K562 (cell line): ENCODE measurements around the gene ITSN1. TPM values are rescaled to one million over a fixed set of nuclear protein-coding genes. Genes with fewer than 3 reads are reported as not detected.
A peak's percentile ranks its signal among the peaks of the same experiment; 100 is the strongest.

ENCODE experiments used
- ATAC-seq: fragments of 200-7000 bp; cut with Tn5 transposase; 3 replicates; pipeline ENCODE4 v1.9.1; 2020; ENCODE audit warnings: moderate library complexity
- BruUV-seq: library from RNA; stranded (reverse); fragments of 400-500 nt; replicated peaks from 2 replicates; lab custom pipeline; 2021; lab: Mats Ljungman, UMichigan
- CTCF ChIA-PET: fragments of 300-600 bp; formaldehyde crosslinking; extraction: SDS; loops from one replicate; lab custom pipeline; 2021; ENCODE audit warnings: low intra/inter-chr PET ratio; lab: Yijun Ruan, JAX
- POLR2A ChIA-PET: fragments of 300-600, 350-650 bp; sonication (Branson Sonifier 250); formaldehyde crosslinking; extraction: SDS; loops from one replicate; lab custom pipeline; 2021; ENCODE audit warnings: antibody characterized with exemption, inconsistent platforms; lab: Yijun Ruan, JAX
- DNase-seq, 4 experiments: peaks; one replicate each; pipeline versions ENCODE4 v3.0.0 to v3.0.0-alpha.2; 2011 to 2018; ENCODE audit warnings: low spot score in 3 of 4, mixed read lengths in 3 of 4; ENCODE audit errors: extremely low read depth in 1 of 4
- FAIRE-seq: peaks from 2 replicates; lab custom pipeline; 2011; peaks lifted over from hg19 to GRCh38; lab: Jason Lieb, UNC
- H2AFZ ChIP-seq: 2 replicates; pipeline ENCODE4 v1.6.0; 2011; ENCODE audit warnings: low read depth, low read length, control low read depth, inconsistent platforms
- H3K27ac ChIP-seq: fragments of 200-600 bp; 3 replicates; pipeline ENCODE4 v1.8.0; 2011; ENCODE audit warnings: low read depth, mild to moderate bottlenecking, control low read depth, inconsistent platforms, low read length, moderate library complexity, mixed read lengths; ENCODE audit errors: extremely low read depth
- H3K27me3 ChIP-seq, 2 experiments: fragments of 300-600 bp in 1 of 2; 2 replicates in 1 of 2; 3 replicates in 1 of 2; pipeline versions ENCODE4 v1.6.0 to v1.8.0; 2011; ENCODE audit warnings: inconsistent platforms in 2 of 2, low read length in 2 of 2, mild to moderate bottlenecking in 1 of 2, mixed read lengths in 1 of 2, moderate library complexity in 1 of 2; ENCODE audit not compliant: control insufficient read depth in 2 of 2, insufficient read depth in 2 of 2
- H3K36me3 ChIP-seq: fragments of 300-600 bp; 3 replicates; pipeline ENCODE4 v1.8.0; 2011; ENCODE audit warnings: mild to moderate bottlenecking, low read length, inconsistent platforms; ENCODE audit not compliant: control insufficient read depth, insufficient read depth
- H3K4me1 ChIP-seq, 2 experiments: fragments of 200-600 bp in 1 of 2; replicated peaks in 1 of 2; 2 replicates in 1 of 2; 3 replicates in 1 of 2; pipeline versions ENCODE4 v1.5.1 to v1.8.0; 2011; ENCODE audit warnings: inconsistent platforms in 2 of 2, low read length in 2 of 2, mild to moderate bottlenecking in 1 of 2, mixed read lengths in 1 of 2, moderate library complexity in 1 of 2; ENCODE audit not compliant: control insufficient read depth in 2 of 2, insufficient read depth in 2 of 2
- H3K4me2 ChIP-seq: 2 replicates; pipeline ENCODE4 v1.6.1; 2011; ENCODE audit warnings: low read length, control low read depth, inconsistent platforms, mixed read lengths; ENCODE audit not compliant: insufficient read depth
- H3K4me3 ChIP-seq: fragments of 200-600 bp; sonication (generic), shearing (Covaris generic); 2 replicates; pipeline ENCODE4 v1.5.1; 2016; ENCODE audit warnings: control low read depth, inconsistent platforms
- H3K79me2 ChIP-seq: fragments of 200-600 bp; 3 replicates; pipeline ENCODE4 v1.8.0; 2011; ENCODE audit warnings: low read length, inconsistent platforms; ENCODE audit not compliant: control insufficient read depth, insufficient read depth
- H3K9ac ChIP-seq, 2 experiments: 2 replicates each; pipeline versions ENCODE4 v1.6.0 to v1.6.1; 2011; ENCODE audit warnings: low read depth in 2 of 2, low read length in 2 of 2, control low read depth in 1 of 2, inconsistent platforms in 1 of 2, mild to moderate bottlenecking in 1 of 2, mixed read lengths in 1 of 2; ENCODE audit not compliant: insufficient read depth in 1 of 2
- H3K9me1 ChIP-seq: one replicate; pipeline ENCODE4 v1.6.0; 2011; ENCODE audit warnings: inconsistent platforms, mild to moderate bottlenecking, low read length, moderate library complexity; ENCODE audit not compliant: control insufficient read depth, insufficient read depth
- H3K9me3 ChIP-seq: replicated peaks from 2 replicates; pipeline ENCODE4 v1.5.1; 2011; ENCODE audit warnings: low read depth, low read length, inconsistent platforms; ENCODE audit not compliant: control insufficient read depth, insufficient read depth
- H4K20me1 ChIP-seq: replicated peaks from 2 replicates; pipeline ENCODE4 v1.6.1; 2011; ENCODE audit warnings: low read length, inconsistent platforms, mixed read lengths; ENCODE audit not compliant: control insufficient read depth, insufficient read depth
- C11orf30 ChIP-seq: fragments of 450-650 bp; IDR thresholded peaks from 2 replicates; pipeline ENCODE4 v1.6.1; 2016; ENCODE audit warnings: low read depth, mild to moderate bottlenecking
- ETS1 ChIP-seq: conservative IDR thresholded peaks from 2 replicates; pipeline ENCODE4 v1.6.1; 2011; ENCODE audit warnings: low read depth, mild to moderate bottlenecking, low read length; ENCODE audit not compliant: control insufficient read depth
- MAFG ChIP-seq: fragments of 450-650 bp; conservative IDR thresholded peaks from 2 replicates; pipeline ENCODE4 v1.6.1; 2016; ENCODE audit warnings: missing genetic modification characterization, missing compliant biosample characterization
- MAZ ChIP-seq, 2 experiments: fragments of 450-650 bp in 1 of 2; sonication (generic) in 1 of 2; formaldehyde crosslinking; IDR thresholded peaks in 1 of 2; conservative IDR thresholded peaks in 1 of 2; 2 replicates each; pipeline versions ENCODE4 v1.4.0 to v1.5.0; 2020; ENCODE audit warnings: mild to moderate bottlenecking in 1 of 2, missing genetic modification reagents in 1 of 2
- ZNF316 ChIP-seq: fragments of 450-650 bp; IDR thresholded peaks from 2 replicates; pipeline ENCODE4 v1.6.1; 2016
- ZNF766 ChIP-seq: fragments of 200-800 bp; sonication (Bioruptor generic); conservative IDR thresholded peaks from 2 replicates; pipeline ENCODE4 v1.6.1; 2016; ENCODE audit warnings: missing genetic modification characterization, missing compliant biosample characterization
- ZNF79 ChIP-seq: fragments of 250-450 bp; sonication (Bioruptor Pico); IDR thresholded peaks from 2 replicates; pipeline ENCODE4 v1.4.0; 2020; ENCODE audit warnings: low read depth, mild to moderate bottlenecking, moderate library complexity
- in situ Hi-C: fragments of 300-500 bp; cut with MboI; formaldehyde crosslinking; loops from 4 replicates; pipeline ENCODE4 v1.15.0; 2018; ENCODE audit warnings: inconsistent platforms, mixed read lengths
- intact Hi-C: fragments of 100-400 bp; cut with micrococcal nuclease; formaldehyde crosslinking; loops from 2 replicates; pipeline ENCODE4 v1.14.2; 2022
- polyA plus RNA-seq, 8 experiments: library from polyadenylated mRNA; depleted of rRNA in 4 of 8; stranded (reverse) in 5 of 8; unstranded in 3 of 8; fragments of >200 nt; fragmentation: Nextera tagmentation in 2 of 8; fragmentation: Illumina TruSeq in 1 of 8; extraction: Ambion mirVana in 2 of 8; extraction: Trizol in 1 of 8; gene quantifications; 2 replicates each; pipeline versions ENCODE4 v1.2.1 to v1.2.3, GENCODE V29; 2011 to 2014; ENCODE audit warnings: inconsistent platforms in 1 of 8, missing spikeins in 1 of 8
- total RNA-seq, 7 experiments: library from RNA; depleted of rRNA in 6 of 7; stranded (reverse); fragments of >200 nt in 6 of 7; fragmentation: Illumina TruSeq in 2 of 7; extraction: Trizol in 2 of 7; gene quantifications; 2 replicates each; pipeline versions ENCODE4 v1.2.1 to v1.2.3, GENCODE V29; 2011 to 2021; ENCODE audit warnings: low replicate concordance in 1 of 7

ITSN1 gene
- total and polyA plus RNA-seq, 9 of the 15 experiments (the other 6 are each of a cell fraction or from before 2014, with no cell fraction given), result 1.1 to 12.6 (median 4.8) TPM

- POLR2A ChIA-PET, result interaction anchor here (0.6 to 1.2 kb wide), 3 partner anchors 9 to 1181 kb away, joined by 3 to 5 read pairs (median 3); no protein-coding TSS in a partner anchor
Measured at GRCh38 chr21:33751533-33751932, 109.2 kb downstream of the ITSN1 start.

More at GRCh38 chr21:33751533-33751932, 109.2 kb downstream of the ITSN1 start:
- ATAC-seq (no peak), DNase-seq (no peak), FAIRE-seq (no peak)
- Histone ChIP-seq H4K20me1 (no peaks in the 10 kb centered on the region), H3K27me3 (no peaks in the 10 kb centered on the region), H3K27ac (no peak overlapping the region; the same call in 2 of the 3 replicates), H3K4me2 (no peak overlapping the region), H2AFZ (no peak overlapping the region; the same call in 1 of the 2 replicates), H3K9ac (no peak overlapping the region), H3K36me3 (no peaks in the 10 kb centered on the region), H3K9me1 (no peaks in the 10 kb centered on the region), H3K4me3 (no peak overlapping the region), H3K4me1 (peaks cover 0 to 7% of the 10 kb centered on the region in 2 experiments; a peak in 3 of 5 replicates), H3K79me2 (no peaks in the 10 kb centered on the region), H3K9me3 (peaks cover 5% of the 10 kb centered on the region)
- CTCF ChIA-PET, result no interaction called here
- in situ Hi-C loops (no loop called here), intact Hi-C loops (loop anchor here (5.0 kb wide), 1 partner anchor 209 kb away; the partner anchor contains the start of genes GART and SON)
- 0 out of 4 replicates have a peak, but pooled peaks of 1 of the 2 experiments have one; percentile 22 for TF ChIP-seq MAZ (CRISPR knock-in tag; conservative IDR thresholded peaks at IDR 0.05 in 1 of 2, IDR thresholded peaks at IDR 0.05 in 1 of 2)
- TF ChIP-seq MAFG (tag), result peak; percentile 47; the same call in 1 of the 2 replicates
- no peak for TF ChIP-seq ZNF79 (CRISPR knock-in tag)
- peak; percentile 42; the same call in 1 of the 2 replicates for TF ChIP-seq C11orf30
- TF ChIP-seq ETS1, result no peak
- TF ChIP-seq ZNF766 (CRISPR knock-in tag), result peak; percentile 35; the same call in 1 of the 2 replicates
- TF ChIP-seq ZNF316, result peak; percentile 80
- no TSS peak for BruUV-seq
